ENCODE measurements around the gene C1orf53.

- TF ChIP-seq CTCF (IDR thresholded peaks at IDR 0.05) = peak; percentile 83
- TF ChIP-seq EZH2 (IDR thresholded peaks at IDR 0.05; ENCODE audit: borderline replicate concordance, insufficient read depth, low read depth, low read length, poor library complexity, severe bottlenecking) = no peak
Observed at GRCh38 chr1:197924516-197925123, 22.2 kb downstream of the C1orf53 start.

Data from B cell (primary cell).